T1000 (cell line): Measurements from ENCODE around the gene CMSS1.

Experiments
- DNase-seq: peaks from one replicate; lab custom pipeline; 2025; ENCODE audit warnings: mixed read lengths; lab: John Stamatoyannopoulos, UW

CMSS1 gene

GRCh38 chr3:99854756-99855298, 37.2 kb downstream of the CMSS1 start:
- no peak for DNase-seq

- no peak for DNase-seq
Observed at GRCh38 chr3:99855900-99856299, 38.2 kb downstream of the CMSS1 start.

- no peak for DNase-seq
Observed at GRCh38 chr3:99856437-99857220, 39.0 kb downstream of the CMSS1 start.

GRCh38 chr3:99857278-99857677, 39.6 kb downstream of the CMSS1 start:
- DNase-seq, result no peak

DNA sequence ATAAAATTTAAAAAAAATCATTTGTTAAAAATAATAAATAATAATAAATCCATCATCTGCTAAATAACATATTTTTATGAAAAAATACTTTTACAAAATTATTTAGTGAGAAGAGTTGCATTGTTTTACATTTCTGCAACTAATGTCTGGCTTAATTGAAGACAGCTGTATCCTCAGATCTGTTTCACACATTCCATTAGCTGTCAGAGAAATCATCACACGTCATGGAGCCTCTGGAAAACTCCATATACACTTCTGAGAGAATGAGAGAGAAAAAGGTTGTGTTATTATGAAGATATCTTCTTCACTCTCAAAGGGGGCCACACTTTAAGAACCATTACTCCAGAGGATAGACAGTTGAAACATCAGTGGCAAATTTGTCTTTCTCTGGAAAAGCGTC, 40.8 kb downstream of the CMSS1 start:
- no peak for DNase-seq

DNA sequence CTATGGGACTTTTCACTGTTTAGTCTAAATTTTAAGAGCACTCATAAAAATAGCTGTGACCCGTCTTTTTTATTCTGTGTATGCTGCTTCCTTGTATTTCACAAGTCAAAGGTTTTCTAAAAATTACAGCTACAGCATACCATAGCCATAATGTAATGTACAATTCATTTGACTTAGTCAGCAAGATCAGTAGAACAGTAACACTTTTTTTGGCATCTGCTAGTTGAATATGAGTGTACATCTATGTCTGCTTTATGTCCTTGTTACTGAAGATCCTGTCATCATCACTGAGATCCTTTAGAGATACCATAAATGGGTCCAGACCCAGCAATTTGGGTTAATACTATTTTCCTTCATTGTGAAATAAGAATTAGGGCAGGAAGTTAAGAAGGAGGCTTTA, 42.2 kb downstream of the CMSS1 start:
- DNase-seq, result no peak

DNA sequence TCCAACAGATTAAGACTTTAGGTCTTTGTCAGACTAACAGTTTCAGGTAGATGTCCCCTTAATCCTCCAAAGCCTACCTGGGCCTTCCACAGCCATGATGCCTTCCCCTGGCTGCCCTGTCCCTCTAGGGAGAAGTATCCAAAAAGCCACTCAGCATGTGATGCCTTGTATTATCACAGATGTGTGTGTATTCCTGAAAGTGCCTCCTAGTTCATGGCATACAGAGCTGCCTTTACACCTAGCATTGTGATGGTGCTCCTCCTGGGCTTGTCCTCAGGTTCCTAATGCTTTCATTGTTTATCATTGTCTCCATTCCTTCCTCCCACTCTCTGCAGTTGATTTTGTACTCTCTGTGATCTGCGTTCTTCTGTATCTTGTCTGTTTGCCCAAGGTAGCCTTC, 43.6 kb downstream of the CMSS1 start:
- no peak for DNase-seq

GRCh38 chr3:99862208-99862607, 44.5 kb downstream of the CMSS1 start:
- DNase-seq, result no peak

DNA sequence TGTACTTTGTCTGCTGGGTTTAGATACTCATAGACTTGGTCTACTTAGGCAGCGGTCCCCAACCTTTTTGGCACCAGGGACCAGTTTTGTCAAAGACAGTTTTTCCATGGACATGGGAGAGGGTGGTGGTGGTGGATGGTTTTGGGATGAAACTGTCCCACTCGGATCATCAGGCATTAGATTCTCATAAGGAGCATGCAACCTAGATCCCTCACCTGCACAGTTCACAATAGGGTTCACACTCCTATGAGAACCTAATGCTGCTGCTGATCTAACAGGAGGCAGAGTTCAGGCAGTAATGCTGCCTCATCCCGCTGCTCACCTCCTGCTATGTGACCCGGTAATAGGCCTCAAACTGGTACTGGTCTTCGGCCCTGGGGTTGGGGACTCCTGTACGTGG, 45.3 kb downstream of the CMSS1 start:
- no peak for DNase-seq

DNA sequence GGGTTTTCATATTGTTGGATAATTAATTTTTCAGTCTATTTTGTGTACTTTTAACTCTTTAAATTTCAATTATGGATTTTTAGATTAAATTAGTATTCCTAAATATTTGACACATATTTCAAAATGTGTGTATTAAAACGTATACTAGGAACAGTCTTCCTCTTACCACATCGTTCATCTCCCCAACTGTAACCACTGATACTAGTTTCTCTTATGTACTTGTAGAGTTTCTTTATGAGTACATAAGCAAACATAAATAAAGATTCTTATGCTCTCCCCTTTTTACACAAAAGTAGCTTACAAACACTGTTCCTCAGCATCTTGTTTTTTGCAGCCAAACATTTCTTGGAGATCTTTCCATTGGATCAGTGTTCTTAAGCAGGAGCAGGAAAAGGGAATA, 45.9 kb downstream of the CMSS1 start:
- no peak for DNase-seq

GRCh38 chr3:99864289-99864688, 46.6 kb downstream of the CMSS1 start:
- no peak for DNase-seq

DNA sequence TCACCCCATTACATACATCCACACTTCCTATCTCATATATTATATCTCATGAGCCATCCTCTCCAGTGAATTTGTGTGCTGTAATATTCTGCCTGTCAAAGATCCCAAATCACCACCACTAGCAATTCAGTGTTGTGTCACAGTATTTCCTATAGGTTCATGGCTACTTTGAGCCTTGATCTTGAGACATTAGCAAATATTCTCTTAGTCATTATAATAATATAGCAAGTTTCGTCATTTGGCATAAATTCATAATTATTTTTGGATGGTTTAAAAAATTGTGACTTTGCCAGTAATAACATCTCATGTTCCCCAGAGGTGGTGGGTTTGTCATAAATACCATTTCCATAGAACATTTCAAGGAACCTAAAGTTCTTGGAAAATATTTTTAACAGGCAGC, 47.7 kb downstream of the CMSS1 start:
- no peak for DNase-seq

- DNase-seq, result no peak
Observed at GRCh38 chr3:99866261-99866761, 48.6 kb downstream of the CMSS1 start.

DNA sequence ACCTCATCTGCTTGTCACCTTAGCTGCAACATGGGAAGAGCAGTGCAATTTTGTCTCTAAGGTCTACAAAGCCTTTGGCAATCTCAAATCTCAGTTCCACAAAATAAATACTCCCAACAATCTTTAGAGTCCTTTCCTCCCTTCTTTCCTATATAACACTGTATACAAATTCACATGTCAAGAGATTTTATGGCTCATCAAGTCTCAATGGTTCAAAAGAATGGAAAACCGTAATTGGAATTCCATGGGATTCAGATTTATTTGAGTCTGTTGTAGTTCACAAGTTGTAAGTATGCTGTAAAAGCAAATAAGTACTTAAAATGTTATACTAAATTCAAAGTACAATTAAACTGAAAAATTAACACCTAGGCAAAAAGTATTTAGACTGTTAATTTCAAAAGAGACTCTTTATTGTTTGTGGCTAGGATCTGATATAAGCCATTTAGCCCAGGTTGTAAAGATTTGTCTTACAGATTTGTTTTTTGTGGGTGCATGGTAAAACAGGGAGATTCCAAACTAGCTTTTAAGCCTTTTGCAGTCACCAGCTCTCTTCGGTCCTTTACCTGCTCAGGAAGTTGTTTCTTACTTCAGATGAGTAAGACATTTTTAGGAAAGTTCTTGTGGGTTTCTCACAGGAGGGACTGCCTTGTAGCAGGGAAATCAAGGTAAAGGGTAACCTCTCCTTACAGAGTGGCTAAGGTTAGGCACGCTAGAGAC, 50.1 kb downstream of the CMSS1 start:
- DNase-seq, result no peak

DNA sequence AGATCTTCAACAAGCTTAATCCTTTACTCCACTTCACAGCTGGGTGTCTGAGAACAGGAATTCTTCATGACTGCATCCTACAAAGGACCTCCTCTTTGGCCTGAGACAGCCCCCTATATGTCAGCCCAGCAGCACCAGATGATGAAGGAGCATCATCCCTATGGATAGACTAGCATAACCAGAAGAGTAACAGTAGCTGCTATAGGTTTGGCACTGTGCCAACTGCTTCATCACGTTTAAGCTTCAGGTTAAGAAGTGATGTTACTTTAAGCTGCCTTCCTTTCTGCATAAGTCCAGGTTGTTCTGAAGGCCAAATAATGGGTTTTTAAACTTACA, 50.6 kb downstream of the CMSS1 start:
- DNase-seq, result no peak

- no peak for DNase-seq
Observed at GRCh38 chr3:99869621-99870020, 52.0 kb downstream of the CMSS1 start.

- no peak for DNase-seq
Observed at GRCh38 chr3:99870712-99871111, 53.0 kb downstream of the CMSS1 start.

GRCh38 chr3:99871231-99872045, 53.8 kb downstream of the CMSS1 start:
- no peak for DNase-seq

GRCh38 chr3:99872923-99873254, 55.2 kb downstream of the CMSS1 start:
- no peak for DNase-seq

DNA sequence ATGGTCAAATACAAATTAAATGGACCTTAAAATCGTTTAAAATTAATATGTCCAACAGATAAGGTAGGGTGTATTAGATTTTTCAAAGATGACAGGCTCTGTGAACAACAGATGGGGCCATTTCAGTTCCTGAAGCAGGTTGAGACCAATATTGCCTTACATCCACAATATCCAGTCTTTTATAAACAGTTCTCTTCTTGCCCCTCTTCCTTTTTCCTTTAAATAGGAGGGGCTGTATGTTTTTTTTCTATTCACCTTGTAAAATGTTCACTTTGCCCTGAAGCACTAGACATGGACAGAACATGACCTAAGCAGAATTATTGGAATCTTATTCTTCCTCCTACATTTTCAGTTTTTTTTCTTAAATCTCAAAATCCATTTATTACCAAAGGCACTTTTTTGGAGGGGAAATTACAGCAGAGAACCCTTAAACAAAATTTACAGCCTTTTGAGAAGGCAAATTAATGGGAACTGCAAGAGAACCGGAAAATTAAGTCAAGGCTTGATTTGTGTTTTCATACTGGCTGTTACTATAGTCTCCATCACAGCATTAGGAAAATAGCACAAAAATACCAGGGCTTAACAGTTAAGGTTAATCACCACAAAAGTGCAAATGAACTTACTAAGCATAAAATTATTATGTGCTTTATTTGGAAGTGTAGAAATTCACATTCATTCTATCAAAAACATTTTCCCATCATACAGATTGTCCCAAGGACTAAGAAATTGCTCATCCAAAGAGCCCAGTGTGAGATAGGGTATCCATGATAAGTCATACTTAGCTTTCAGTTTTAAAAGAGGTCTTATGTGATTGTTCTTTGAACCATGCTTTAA, 55.8 kb downstream of the CMSS1 start:
- no peak for DNase-seq

DNA sequence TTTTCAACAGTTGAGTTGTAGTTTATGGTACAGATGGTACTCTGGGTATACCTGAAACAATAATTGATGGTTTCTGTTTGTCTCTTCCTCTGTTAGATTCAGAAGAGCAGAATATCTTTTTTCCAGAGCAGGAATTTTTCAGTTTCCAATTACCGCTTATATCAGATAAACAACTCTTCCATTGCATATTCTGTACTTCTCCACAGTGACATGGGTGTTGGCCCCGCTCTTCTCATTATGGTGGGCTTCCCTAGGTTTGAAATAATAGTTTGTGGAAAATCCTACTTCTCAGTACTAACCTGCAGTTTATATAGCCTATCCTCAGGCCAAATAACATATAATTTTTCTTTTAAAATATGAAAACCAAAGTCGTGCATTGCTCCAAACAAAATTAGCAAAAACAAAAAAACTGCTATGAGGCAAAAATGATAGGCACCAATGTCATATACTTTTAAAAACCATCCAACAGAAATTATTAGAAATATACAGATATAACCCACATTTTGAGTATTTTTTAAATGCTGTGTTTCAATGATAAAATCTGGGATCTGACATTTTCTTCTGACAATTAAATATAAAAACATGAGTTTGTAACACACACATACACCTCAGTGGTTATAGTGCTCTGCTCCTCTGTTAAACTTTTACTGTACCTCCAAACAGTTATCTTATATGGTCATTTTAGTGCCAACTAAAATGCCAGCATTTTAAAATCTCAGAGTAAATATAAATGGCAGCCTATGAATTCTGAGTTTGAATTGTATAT, 56.8 kb downstream of the CMSS1 start:
- DNase-seq, result no peak
